Gastroesophageal sphincter (tissue), 3 donors: ENCODE data around the gene NDUFAF7.

Experiments
- EP300 ChIP-seq: sonication (generic); formaldehyde crosslinking; IDR thresholded peaks from one replicate; pipeline ENCODE4 v1.6.1; 2017; ENCODE audit warnings: antibody characterized with exemption, mild to moderate bottlenecking
- TF ChIP-seq, protein P1 (sequence below), 4 experiments: fragments of 200-600 bp in 2 of 4; fragments of 450-650 bp in 2 of 4; sonication (generic) in 1 of 4; IDR thresholded peaks; one replicate each; pipeline ENCODE4 v1.5.1; 2017 to 2019; ENCODE audit warnings: antibody characterized with exemption in 4 of 4, mild to moderate bottlenecking in 2 of 4, moderate library complexity in 2 of 4

DNA sequence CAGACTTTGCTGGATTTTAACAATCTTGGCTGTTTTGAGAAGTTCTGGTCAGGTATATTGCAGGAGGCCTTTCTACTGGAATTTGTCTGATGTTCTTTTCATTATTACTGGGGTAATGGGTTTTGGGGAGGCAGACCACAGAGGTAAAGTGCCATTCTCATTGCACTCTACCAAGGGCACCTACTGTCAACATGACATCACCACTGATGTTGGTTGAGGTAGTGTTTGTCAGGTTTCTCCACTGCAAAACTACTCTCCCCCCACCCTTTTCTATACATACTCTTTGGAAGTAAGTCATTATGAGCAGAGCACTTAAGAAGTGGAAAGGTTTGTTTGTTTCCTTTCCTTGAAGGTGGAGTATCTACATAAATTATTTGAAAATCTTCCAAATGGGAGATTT is 66.2 kb downstream of the NDUFAF7 start:
- TF ChIP-seq, protein P1, sequence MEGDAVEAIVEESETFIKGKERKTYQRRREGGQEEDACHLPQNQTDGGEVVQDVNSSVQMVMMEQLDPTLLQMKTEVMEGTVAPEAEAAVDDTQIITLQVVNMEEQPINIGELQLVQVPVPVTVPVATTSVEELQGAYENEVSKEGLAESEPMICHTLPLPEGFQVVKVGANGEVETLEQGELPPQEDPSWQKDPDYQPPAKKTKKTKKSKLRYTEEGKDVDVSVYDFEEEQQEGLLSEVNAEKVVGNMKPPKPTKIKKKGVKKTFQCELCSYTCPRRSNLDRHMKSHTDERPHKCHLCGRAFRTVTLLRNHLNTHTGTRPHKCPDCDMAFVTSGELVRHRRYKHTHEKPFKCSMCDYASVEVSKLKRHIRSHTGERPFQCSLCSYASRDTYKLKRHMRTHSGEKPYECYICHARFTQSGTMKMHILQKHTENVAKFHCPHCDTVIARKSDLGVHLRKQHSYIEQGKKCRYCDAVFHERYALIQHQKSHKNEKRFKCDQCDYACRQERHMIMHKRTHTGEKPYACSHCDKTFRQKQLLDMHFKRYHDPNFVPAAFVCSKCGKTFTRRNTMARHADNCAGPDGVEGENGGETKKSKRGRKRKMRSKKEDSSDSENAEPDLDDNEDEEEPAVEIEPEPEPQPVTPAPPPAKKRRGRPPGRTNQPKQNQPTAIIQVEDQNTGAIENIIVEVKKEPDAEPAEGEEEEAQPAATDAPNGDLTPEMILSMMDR (IDR thresholded peaks at IDR 0.05): no peak
- TF ChIP-seq EP300: no peak
